ENCODE measurements around the gene PID1. TPM values are rescaled to one million over a fixed set of nuclear protein-coding genes. Genes with fewer than 3 reads are reported as not detected.

PID1 gene
- total and polyA plus RNA-seq, 11 donors, result 2.1 to 17.7 (median 7.1) TPM

- DNase-seq (no peak), ATAC-seq (no peak)
- WGBS, 4 donors, result 73 to 83% (median 78%) methylated on average over 2 of the region's 2 CpGs
- Histone ChIP-seq H3K4me3 (no peak overlapping the region), H3K9me3 (peaks cover 0 to 8% (median 0%) of the 10 kb centered on the region in 12 donors), H3K4me1 (peaks cover 0 to 5% (median 0%) of the 10 kb centered on the region in 12 donors), H3K27ac (no peak overlapping the region), H3K27me3 (no peaks in the 10 kb centered on the region), H3K36me3 (no peaks in the 10 kb centered on the region)
- intact Hi-C loops (cut with DNase I), result no loop called here
- TF ChIP-seq POLR2A (IDR thresholded peaks at IDR 0.05) (no peak), CTCF (IDR thresholded peaks at IDR 0.05) (no peak)
These were observed 110.1 kb downstream of the PID1 start for GRCh38 chr2:229160984-229161383.

- H3K27ac ChIP-seq, result no peak overlapping the region
- WGBS, 4 donors, result 88 to 96% (median 94%) methylated on average over 3 of the region's 3 CpGs
These were observed 110.9 kb downstream of the PID1 start for GRCh38 chr2:229160180-229160579.

GRCh38 chr2:229159405-229159804, 111.7 kb downstream of the PID1 start:
- Histone ChIP-seq H3K36me3 (peaks cover 0 to 4% (median 0%) of the 10 kb centered on the region in 9 donors), H3K9me3 (peaks cover 0 to 8% (median 0%) of the 10 kb centered on the region in 12 donors), H3K4me1 (peaks cover 0 to 5% (median 0%) of the 10 kb centered on the region in 12 donors), H3K4me3 (no peak overlapping the region), H3K27ac (no peak overlapping the region), H3K27me3 (no peaks in the 10 kb centered on the region)
- no peak for ATAC-seq
- 59 to 67% (median 65%) methylated on average over 2 of the region's 2 CpGs for WGBS, 4 donors
- DNase-seq, result no peak
- no peak for TF ChIP-seq CTCF (IDR thresholded peaks at IDR 0.05)
- no peak for TF ChIP-seq POLR2A (IDR thresholded peaks at IDR 0.05)
- intact Hi-C loops (cut with DNase I), result no loop called here

More at GRCh38 chr2:229160180-229160579, 110.9 kb downstream of the PID1 start:
- no peak overlapping the region for H3K4me3 ChIP-seq
- intact Hi-C loops (cut with DNase I), result no loop called here
- peaks cover 0 to 2% (median 0%) of the 10 kb centered on the region in 9 donors for H3K36me3 ChIP-seq
- ATAC-seq (no peak), DNase-seq (no peak)
- no peak for TF ChIP-seq POLR2A (IDR thresholded peaks at IDR 0.05)
- peaks cover 0 to 8% (median 0%) of the 10 kb centered on the region in 12 donors for H3K9me3 ChIP-seq
- H3K4me1 ChIP-seq, result peaks cover 0 to 5% (median 0%) of the 10 kb centered on the region in 12 donors
- no peaks in the 10 kb centered on the region for H3K27me3 ChIP-seq

- Histone ChIP-seq H3K4me3 (no peak overlapping the region), H3K36me3 (peaks cover 0 to 4% (median 0%) of the 10 kb centered on the region in 9 donors), H3K27me3 (no peaks in the 10 kb centered on the region), H3K4me1 (no peaks in the 10 kb centered on the region), H3K9me3 (peaks cover 0 to 5% (median 0%) of the 10 kb centered on the region in 12 donors), H3K27ac (no peak overlapping the region)
- TF ChIP-seq POLR2A (IDR thresholded peaks at IDR 0.05) (no peak), CTCF (IDR thresholded peaks at IDR 0.05) (no peak)
- DNase-seq (no peak), ATAC-seq (no peak)
- WGBS, 4 donors, result 70 to 93% (median 79%) methylated on average over 6 of the region's 6 CpGs
- intact Hi-C loops (cut with DNase I), result no loop called here
These were observed 116.7 kb downstream of the PID1 start for GRCh38 chr2:229154381-229154780.

- Histone ChIP-seq H3K27me3 (no peaks in the 10 kb centered on the region), H3K9me3 (peaks cover 0 to 1% (median 0%) of the 10 kb centered on the region in 12 donors), H3K4me1 (no peaks in the 10 kb centered on the region), H3K27ac (no peak overlapping the region), H3K36me3 (peaks cover 0 to 4% (median 0%) of the 10 kb centered on the region in 9 donors), H3K4me3 (no peak overlapping the region)
- no peak for DNase-seq
- intact Hi-C loops (cut with DNase I), result no loop called here
- TF ChIP-seq POLR2A (IDR thresholded peaks at IDR 0.05) (no peak), CTCF (IDR thresholded peaks at IDR 0.05) (no peak)
- 80 to 85% (median 83%) methylated on average over 4 of the region's 4 CpGs for WGBS, 4 donors
- no peak for ATAC-seq
These were observed 117.1 kb downstream of the PID1 start for GRCh38 chr2:229153951-229154350.
